WI38 (cell line): ENCODE results near the gene AIFM2.
"Not testable (repeated sequence)": the region's sequence is repeated elsewhere in the genome, so short reads cannot be mapped to it uniquely, and the experiment has no call there.

Experiments
- H3K4me3 ChIP-seq: 2 replicates; pipeline ENCODE4 v1.5.1; 2011; ENCODE audit warnings: low read depth, mild to moderate bottlenecking, control low read depth, low read length
- TF ChIP-seq, protein P1 (sequence below): IDR thresholded peaks from 2 replicates; pipeline ENCODE4 v1.5.1; 2012; ENCODE audit warnings: low read depth, mild to moderate bottlenecking, control low read depth, low read length

AIFM2 gene

DNA sequence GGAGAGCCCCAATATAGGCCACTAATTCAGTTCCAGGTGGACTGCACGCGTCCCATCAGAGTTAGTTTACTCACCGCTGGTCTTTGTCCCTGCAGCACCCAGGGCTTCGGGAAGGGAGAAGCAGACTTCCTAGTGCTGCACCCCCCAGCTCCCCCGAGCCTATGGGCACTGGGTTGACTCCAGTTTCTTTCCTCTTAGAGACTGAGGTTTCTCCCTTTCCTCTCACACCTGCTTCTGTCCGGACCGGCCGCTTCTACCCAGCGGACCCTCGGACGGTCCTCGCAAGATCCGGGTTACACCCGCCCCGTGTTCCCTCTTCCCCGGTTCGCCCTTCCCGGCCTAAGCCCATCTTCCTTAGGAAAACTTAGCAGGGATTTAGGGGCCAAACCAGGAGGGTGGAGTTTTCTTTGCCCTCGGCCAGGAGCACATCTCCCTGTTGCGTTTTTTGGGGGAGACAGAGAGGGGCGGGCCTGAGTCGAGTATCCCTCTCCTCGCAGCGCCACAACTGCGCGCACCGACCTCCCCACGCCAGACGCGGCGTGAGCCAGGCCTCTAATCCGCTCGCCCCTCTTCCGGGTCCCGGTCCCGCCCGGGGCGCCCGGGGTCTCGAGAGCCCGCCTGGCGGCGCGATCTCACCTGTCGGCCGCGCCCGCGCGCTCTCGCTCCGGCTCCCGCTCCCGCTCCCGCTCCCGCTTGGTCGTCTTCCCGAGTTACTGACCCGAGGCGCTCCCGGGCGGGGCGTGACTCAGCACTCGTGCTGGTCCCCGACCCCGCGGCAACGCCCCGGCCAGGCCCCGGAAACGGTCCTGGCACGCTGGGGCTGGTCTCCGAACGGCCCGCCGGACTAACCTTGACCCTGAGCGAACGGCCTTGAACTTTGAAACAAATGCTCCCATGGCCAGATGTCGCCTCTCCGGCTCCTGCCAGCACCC is at the start of gene AIFM2:
Gene AIFM2, minus strand, starts transcription at position 728 of the 932 bp plus-strand sequence. CDS start 8,741 bp downstream, outside the sequence.
- H3K4me3 ChIP-seq, result peak within 1 kb of the TSS; percentile 83

DNA sequence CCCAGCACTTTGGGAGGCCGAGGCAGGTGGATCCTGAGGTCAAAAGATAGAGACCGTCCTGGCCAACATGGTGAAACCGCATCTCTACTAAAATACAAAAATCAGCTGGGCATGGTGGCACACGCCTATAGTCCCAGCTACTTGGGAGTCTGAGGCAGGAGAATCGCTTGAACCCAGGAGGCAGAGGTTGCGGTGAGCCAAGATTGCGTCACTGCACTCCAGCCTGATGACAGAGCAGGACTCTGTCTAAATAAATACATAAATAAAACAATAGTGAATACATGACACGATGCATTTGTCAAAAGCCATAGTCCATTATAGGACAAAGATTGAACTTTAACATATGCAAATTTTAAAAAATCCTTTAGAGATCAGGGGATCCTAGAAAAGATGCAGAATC is 46.6 kb upstream of the AIFM2 start:
- not testable (repeated sequence) for H3K4me3 ChIP-seq

More for the DNA sequence above, at the start of gene AIFM2:
- TF ChIP-seq, protein P1, sequence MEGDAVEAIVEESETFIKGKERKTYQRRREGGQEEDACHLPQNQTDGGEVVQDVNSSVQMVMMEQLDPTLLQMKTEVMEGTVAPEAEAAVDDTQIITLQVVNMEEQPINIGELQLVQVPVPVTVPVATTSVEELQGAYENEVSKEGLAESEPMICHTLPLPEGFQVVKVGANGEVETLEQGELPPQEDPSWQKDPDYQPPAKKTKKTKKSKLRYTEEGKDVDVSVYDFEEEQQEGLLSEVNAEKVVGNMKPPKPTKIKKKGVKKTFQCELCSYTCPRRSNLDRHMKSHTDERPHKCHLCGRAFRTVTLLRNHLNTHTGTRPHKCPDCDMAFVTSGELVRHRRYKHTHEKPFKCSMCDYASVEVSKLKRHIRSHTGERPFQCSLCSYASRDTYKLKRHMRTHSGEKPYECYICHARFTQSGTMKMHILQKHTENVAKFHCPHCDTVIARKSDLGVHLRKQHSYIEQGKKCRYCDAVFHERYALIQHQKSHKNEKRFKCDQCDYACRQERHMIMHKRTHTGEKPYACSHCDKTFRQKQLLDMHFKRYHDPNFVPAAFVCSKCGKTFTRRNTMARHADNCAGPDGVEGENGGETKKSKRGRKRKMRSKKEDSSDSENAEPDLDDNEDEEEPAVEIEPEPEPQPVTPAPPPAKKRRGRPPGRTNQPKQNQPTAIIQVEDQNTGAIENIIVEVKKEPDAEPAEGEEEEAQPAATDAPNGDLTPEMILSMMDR, result no peak

DNA sequence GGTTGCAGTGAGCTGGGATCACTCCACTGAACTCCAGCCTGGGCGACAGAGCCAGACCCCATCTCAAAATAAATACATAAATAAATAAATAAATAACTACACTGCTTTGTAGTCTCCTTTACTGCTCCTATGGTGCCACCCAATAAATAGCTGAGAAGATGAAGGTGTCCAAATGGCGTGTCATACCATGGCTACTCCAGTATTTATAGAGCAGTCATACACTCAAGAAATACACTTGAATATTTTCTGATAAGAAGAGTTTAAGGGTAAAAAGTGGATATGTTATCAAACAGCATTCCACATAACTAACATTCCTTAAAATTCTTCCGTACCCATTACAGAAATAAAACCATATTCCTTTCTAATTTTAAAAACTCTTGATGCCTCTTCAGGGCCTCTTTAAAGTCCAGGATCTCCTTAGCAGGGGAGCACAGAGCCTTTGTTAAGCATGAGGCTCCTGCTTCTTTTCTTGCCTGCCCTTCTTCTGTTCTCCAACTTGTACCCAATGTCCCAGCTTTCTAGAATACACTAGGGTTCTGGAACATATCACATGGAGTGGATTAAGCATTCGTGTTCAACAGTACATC is 45.6 kb upstream of the AIFM2 start:
- TF ChIP-seq, protein P1, result no peak

DNA sequence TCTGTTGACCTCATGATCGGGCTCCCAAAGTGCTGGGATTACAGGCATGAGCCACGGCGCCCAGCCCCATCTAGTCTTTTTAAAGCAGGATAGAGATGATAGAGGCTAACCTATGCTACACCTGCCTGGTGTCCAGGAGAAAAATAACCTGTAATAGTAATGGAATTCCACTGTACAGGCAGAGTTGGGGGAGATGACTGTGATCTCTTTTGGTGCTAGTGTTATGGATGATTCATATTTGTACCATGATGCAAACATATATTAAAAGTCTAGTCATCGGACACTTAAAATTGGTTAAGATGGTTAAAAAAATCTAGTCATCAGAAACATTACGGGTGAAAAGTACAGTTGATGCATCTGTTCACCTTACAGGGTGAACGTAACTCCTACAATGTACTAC is 43.8 kb upstream of the AIFM2 start:
- TF ChIP-seq, protein P1, result no peak
- no peak overlapping the region for H3K4me3 ChIP-seq

More for the DNA sequence above, 45.6 kb upstream of the AIFM2 start:
- no peak overlapping the region for H3K4me3 ChIP-seq

DNA sequence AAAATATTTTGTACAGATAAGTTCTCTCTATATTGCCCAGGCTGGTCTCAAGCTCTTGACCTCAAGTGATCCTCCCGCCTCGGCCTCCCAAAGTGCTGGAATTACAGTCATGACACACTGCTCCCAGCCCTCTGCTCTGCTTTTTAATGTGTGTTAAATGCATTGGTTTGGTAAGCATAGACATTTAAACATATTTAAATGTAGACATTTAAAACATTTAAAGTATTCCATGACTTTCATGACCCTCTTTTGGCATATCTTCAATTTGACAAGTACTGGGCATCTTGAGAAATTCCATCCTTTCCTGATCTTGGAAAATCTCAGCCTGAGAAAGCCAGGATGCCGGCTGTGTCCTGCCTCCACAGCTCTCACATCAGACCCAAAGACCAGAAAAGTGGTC is 42.9 kb upstream of the AIFM2 start:
- no peak overlapping the region for H3K4me3 ChIP-seq
- TF ChIP-seq, protein P1, result no peak

DNA sequence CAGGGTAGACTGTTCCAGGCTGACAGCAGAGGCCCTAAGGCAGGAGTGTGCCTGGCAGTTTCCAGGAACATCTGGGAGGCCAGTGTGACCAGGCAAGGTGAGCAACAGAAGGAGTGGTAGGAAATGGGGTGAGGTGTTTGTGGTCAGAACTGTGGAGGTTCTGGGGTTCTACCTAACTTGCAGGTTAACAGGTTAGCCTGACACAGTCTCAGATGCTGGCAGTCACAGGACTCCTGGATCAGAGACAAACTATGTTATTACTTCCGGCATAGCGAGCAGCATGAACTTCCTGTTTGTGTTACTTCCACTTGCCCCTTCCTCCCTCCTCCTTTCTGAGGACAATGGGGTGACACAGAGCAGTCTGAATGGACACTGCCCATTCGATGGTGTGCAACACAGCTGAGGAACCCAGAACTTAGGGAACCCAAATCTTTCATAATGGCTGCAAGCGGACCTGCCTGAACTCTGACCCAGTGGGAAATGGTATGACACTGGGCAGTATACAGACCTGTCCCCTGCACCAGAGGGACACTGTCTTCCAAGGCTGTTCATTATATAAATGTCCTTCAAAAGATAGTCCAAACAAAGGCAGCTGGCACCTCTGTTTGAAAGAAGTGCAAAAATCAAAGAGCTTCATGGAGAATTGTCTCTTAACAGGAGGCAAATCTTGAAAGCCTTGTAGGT is 41.6 kb upstream of the AIFM2 start:
- no peak overlapping the region for H3K4me3 ChIP-seq
- TF ChIP-seq, protein P1, result no peak

DNA sequence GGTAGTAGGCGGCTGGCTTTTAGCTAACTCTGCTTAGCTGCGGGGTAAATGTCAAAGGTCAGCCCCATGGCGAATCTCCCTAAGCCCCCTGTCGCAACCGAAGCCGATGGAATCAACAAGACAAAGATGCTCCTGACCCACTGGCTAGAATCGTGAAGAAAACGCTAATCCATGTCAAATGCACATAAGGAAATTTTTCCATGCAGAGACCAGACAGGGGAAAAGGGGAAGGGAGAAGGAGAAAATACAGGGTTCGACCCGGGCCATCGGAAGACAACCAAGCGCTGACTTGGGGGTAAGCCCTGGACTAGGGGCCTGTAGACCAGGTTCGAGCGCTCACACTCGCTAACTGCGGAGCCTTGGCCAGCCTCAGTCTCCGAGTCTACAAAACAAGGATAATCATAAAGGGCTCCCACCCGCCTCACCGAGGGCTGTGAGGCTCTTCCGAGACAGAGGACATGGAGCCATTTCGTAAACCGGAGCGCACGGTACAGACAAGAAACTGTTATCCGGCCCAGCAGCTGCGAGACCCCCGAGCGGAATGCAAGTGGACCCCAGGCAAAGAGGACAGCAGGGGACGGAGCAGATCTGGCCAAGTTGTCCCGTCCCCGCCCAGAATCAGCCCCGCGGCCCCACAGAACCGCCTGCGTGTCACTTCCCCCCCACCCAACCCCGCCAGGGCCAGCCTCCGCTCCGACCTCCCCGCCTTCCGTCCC is 37.2 kb upstream of the AIFM2 start:
- TF ChIP-seq, protein P1, result no peak
- H3K4me3 ChIP-seq, result peak overlapping the region; percentile 99
